NB4 (cell line): ENCODE results near the gene ST8SIA6.

Source experiments
- POLR2A ChIP-seq: IDR thresholded peaks from 2 replicates; pipeline ENCODE4 v1.6.1; 2011; ENCODE audit warnings: mild to moderate bottlenecking; ENCODE audit not compliant: insufficient read length; ENCODE audit errors: extremely low read depth
- TF ChIP-seq, protein P1 (sequence below): IDR thresholded peaks from one replicate; pipeline ENCODE4 v1.5.1; 2012; ENCODE audit warnings: low read depth, low read length
- TF ChIP-seq, protein P2 (sequence below): IDR thresholded peaks from 2 replicates; pipeline ENCODE4 v1.6.1; 2011; ENCODE audit warnings: low read depth, low read length

GRCh38 chr10:17380016-17380415 is 74.4 kb downstream of the ST8SIA6 start:
- no peak for TF ChIP-seq POLR2A
- TF ChIP-seq, protein P1, sequence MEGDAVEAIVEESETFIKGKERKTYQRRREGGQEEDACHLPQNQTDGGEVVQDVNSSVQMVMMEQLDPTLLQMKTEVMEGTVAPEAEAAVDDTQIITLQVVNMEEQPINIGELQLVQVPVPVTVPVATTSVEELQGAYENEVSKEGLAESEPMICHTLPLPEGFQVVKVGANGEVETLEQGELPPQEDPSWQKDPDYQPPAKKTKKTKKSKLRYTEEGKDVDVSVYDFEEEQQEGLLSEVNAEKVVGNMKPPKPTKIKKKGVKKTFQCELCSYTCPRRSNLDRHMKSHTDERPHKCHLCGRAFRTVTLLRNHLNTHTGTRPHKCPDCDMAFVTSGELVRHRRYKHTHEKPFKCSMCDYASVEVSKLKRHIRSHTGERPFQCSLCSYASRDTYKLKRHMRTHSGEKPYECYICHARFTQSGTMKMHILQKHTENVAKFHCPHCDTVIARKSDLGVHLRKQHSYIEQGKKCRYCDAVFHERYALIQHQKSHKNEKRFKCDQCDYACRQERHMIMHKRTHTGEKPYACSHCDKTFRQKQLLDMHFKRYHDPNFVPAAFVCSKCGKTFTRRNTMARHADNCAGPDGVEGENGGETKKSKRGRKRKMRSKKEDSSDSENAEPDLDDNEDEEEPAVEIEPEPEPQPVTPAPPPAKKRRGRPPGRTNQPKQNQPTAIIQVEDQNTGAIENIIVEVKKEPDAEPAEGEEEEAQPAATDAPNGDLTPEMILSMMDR: no peak
- TF ChIP-seq, protein P2, sequence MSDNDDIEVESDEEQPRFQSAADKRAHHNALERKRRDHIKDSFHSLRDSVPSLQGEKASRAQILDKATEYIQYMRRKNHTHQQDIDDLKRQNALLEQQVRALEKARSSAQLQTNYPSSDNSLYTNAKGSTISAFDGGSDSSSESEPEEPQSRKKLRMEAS: no peak
